NCI-H1105 (cell line): Measurements from ENCODE around the gene CTCFL.

Experiments used
- DNase-seq: peaks from one replicate; lab custom pipeline; 2025; lab: John Stamatoyannopoulos, UW

Gene CTCFL

DNA sequence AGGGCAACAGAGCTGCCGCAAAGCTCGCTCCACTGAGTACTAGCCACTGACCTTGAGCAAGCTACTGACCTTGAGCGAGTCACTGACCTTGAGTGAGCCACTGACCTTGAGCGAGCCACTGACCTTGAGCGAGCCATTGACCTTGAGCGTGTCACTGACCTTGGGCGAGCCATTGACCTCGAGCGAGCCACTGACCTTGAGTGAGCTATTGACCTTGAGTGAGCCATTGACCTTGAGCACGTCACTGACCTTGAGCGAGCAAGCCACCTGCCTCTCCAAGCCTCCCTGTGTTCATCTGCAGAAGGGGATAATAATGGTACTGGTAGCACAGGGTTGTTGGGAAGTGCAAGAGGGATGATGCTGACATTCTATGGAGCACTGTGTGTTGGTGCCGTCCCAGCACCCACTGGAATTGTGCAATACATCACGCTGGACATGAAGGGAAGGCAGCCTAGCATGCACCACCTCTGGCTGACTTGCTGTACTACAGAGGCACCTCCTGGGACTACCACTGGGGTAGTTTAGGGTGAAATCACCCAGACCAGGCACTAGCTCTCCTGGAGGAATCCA, 60.2 kb downstream of the CTCFL start:
- DNase-seq, result no peak

- no peak for DNase-seq
These were observed 62.2 kb downstream of the CTCFL start for GRCh38 chr20:57462781-57463180.

- no peak for DNase-seq
These were observed 63.2 kb downstream of the CTCFL start for GRCh38 chr20:57461726-57462125.

DNA sequence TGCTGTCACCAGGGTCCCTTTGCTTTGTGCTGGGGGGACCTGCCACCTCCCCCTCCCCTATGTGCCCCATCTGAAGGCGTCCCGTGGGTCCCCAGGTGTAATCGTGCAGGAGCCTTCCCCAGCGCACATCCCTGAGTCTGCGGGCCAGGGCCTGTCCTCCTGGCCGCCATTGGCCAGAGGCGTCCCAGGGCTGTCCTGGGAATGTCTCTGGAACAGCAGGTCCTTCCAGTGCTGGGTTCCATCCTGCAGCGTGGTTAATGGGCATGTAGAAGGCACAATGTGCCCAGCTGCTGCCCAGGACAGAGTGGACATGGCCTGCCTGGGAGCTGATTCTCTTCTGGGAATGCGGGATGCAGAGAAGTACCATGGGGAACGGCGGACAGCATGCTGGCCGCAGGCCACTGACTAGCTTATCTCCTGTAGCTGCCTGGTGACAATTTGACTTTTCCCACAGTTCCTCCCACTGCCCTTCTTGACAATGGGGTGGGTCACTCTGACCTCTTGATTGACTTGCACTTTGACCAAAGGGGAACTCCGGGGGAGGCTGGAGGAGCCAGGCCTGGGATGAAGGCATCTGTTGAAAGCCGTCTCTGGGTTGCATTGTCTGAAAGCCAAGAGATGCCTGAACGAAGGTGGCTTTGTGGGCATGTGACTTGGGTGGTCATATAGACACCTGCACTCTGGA, 64.0 kb downstream of the CTCFL start:
- no peak for DNase-seq

DNA sequence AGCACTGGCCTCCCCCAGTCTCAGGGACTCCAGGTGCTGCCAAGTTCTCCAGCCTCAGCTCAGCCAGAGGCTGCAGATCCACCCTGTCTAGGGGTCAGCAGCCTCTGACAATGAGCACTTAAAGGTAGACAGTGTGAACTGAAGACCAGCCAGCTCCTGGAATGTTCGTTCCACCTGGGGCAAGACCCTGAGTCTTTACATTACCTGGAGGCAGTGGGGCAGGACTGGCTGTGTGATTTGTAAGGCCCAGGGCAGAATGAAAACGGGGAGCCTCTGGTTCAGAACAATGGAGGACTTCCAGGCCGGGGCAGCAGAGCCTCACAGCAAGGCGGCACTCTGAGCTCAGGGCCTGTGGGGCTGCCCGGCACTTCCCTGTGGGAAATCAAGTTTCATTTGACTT, 65.0 kb downstream of the CTCFL start:
- no peak for DNase-seq

- DNase-seq, result no peak
These were observed 65.7 kb downstream of the CTCFL start for GRCh38 chr20:57459278-57459677.

DNA sequence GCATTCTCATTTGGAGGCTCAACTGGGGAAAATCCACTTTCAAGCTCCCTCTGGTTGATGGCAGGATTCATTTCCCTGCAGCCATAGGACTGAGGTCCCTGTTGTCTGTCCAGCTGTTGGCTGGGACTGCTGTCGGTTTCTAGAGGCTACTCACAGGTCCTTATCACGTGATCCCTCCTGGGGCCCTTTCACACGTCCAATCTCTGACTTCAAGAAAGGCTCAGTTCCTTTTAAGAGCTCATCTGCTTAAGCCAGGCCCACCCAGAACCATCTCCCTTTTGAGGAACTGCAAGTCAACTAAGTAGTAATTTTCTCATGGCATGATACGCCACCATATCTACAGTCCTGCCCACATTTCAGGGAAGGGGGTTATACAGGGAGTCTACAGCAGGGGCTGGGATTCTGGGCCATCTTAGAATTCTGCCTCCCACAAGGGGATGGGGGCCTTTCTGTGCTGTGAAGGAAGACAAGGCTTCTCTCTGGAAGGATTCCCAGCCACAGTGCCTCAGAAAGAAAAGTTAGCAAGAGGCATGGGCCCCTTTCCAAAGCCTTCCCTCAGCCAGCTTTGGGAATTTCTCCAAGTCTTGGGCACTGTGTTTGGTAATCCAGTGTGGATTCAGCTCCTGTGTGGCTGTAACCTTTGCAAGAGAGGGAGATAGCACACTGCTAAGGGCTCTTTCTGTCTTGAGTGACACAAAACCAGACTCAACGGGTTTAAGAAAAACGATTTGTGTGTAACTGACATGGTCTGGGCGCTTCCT, 66.4 kb downstream of the CTCFL start:
- no peak for DNase-seq

DNA sequence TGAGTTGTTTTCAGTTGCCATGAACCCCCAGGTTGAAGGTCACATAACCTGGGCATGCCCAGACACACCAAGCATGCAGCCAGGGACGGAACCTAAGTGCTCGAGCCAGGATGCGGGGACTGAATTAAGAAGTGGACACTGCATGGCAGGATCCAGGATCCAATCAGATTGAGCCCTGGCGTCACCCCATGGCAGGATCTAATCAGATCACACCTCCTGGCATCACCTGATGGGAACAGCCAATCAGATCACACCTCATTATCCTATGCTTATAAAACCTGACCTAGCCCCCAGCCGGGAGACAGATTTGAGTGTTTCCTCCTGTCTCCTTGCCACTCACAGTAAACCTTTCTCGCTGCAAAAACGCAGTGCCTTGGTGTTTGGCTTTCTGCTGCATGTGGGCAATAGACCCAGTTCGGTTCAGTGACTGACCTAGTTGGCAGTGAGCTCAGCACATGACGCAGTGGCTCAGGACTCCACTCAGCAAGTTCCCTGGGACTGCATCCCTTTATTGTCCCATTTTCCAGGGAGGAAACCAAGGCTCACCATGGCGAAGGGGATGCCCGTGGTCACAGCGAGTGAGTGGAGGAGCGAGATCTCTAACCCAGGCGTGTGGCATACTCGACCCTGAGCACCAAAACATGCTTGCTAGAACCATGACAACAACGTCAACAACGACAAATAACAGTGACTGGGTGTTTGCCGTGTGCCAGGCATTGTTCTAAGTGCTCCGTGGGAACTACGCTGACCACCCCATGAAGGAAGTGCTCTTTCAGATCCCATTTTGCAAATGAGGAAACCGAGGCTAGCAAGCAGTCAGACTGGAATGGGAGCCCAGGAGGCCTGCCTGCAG, 67.5 kb downstream of the CTCFL start:
- no peak for DNase-seq

DNA sequence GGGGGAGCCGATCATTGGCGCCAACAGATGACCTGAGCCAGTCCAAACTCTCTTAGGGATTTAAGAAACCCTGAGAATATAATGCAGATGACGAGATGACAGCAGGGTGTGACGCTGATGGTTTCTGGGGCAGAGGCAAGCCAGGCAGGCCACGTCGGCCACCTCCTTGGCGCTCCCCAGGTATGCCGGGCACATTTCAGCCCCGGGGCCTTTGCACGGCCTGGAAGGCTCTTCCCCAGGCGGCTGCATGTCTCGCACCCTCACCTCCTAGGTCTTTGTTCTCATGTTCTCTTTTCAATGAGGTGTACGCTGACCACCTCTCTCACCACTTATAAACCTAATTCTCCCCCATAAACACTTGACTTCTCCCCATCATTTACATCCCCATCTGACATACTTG, 68.8 kb downstream of the CTCFL start:
- no peak for DNase-seq

DNA sequence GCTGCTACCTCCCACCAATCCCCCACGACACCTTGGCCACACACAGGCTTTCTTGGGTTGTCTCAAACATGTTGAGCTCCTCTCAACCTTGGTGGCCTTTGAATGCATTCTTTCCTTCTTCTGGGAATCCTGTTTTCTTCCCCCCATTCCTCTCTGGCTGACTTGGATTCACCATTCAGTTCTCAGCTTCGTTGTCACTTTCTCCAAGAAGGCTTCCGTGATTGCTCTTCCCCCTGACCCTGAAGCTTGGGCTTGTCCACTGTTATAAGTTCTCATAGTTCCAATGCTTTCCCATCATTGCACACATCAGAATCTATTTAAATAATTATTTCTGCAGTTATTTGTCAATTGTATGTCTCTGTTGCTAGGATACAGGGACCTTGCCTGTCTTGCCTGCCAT, 69.6 kb downstream of the CTCFL start:
- no peak for DNase-seq

GRCh38 chr20:57451795-57452661, 72.9 kb downstream of the CTCFL start:
- no peak for DNase-seq

GRCh38 chr20:57451431-57451794, 73.5 kb downstream of the CTCFL start:
- no peak for DNase-seq

GRCh38 chr20:57450931-57451330, 74.0 kb downstream of the CTCFL start:
- no peak for DNase-seq

DNA sequence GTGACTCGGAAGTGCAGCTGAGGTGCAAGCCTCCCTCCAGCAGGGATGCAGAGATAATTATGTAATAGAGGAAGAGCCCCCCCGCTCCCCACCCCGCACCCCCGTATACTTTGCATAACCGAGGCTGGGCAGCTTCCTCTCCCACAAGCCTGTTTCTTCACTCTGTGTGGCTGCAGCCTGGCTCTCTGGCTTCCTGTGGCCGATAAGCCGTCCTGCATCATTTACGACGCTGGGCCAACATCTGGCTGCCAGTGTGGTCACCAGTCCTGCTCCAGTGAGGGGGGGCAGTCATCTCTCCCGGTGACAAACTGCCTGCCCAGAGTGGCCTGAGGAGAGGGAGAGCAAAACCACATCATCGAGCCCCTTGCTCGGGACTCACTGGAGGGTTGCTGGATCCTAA, 74.5 kb downstream of the CTCFL start:
- DNase-seq, result no peak

DNA sequence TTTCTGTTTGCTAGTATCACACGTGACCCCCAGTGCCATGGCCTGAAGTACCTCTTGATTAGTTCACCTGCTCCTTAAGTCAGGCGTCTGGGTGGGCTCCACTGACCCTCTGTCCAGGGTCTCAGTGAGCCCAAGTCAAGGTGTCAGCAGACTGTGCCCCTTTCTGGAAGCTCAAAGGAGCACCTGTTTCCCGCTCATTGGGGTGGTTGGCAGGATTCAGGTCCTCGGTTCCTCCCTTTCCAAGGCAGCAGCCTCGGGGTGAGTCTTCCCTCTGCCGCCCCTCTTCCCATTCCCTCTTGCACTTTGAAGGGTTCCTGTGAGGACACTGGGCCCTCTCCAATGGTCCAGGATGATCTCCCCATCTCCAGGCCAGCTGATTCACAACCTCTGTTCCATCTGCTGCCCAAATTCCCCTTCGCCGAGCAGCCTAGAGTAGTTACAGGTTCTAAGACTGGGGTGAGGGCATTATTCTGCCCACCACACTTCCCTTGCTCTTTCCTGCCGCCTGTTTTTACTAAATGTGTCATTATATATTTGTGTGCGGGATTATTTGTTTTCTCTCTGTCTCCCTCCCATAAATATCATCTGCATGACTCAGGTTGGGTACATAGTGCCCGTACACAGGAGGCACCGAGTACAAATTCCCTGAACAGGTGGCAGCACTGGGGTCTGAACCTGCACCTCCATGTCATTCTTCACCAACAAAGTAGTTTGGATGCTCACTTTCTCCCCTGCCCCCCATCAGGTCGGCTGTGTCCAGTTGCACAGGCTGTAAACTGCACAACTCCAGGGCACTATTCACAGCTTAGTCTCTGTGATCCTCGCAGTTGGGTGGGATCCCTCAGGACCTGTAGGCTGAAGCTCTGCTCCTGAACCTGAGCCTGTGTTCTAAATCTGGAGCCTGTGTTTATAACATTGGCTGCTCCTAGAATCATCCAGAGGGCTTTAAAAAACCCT, 75.3 kb downstream of the CTCFL start:
- DNase-seq, result no peak

DNA sequence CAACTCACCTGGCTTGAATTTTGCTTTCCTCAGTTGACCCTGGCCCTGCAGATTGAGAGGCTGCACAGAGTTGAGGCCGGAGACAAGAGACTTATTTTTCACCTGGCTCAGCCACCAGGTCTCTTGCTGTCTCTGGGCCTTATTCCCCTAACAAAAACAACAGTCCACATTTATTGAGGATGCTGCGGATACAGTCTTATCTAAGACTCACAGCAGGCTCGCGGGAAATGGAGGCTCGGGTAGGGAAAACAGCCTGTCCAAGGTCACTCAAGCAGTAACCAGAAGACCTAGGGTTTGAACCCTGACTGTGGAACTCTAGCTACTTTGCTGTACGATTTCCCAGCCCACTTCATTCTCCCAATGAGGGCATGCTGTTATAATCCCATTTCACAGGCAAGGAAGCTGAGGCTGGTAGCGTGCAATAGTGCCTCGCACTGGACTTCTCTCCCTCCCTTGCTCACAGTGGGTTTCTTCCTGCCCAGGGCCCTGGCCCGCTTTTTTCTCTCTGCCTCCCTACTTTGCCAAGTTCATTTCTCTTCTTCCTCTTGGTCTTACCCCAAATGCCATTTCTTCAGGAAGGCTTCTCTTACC, 76.1 kb downstream of the CTCFL start:
- no peak for DNase-seq
